ENCODE measurements around the gene FBLN1.

The FBLN1 gene

GRCh38 chr22:45579306-45579705 is 76.6 kb downstream of the FBLN1 start:
- Histone ChIP-seq H3K4me1 (peaks cover 0 to 3% (median 0%) of the 10 kb centered on the region in 4 donors), H3K36me3 (peaks cover 0 to 15% (median 0%) of the 10 kb centered on the region in 3 donors), H3K4me3 (no peak overlapping the region), H3K27ac (no peak overlapping the region), H3K9me3 (no peaks in the 10 kb centered on the region), H3K27me3 (peaks cover 0 to 20% of the 10 kb centered on the region in 2 donors)
- TF ChIP-seq CTCF (IDR thresholded peaks at IDR 0.05), result no peak
- no peak for DNase-seq
- intact Hi-C loops (cut with DNase I; ENCODE audit: low total_unique reads), result no loop called here

GRCh38 chr22:45579806-45580725 is 77.4 kb downstream of the FBLN1 start:
- Histone ChIP-seq H3K36me3 (peaks cover 0 to 15% (median 0%) of the 10 kb centered on the region in 3 donors), H3K4me1 (peaks cover 0 to 3% (median 0%) of the 10 kb centered on the region in 4 donors), H3K27me3 (peaks cover 0 to 20% of the 10 kb centered on the region in 2 donors), H3K27ac (no peak overlapping the region), H3K4me3 (no peak overlapping the region), H3K9me3 (no peaks in the 10 kb centered on the region)
- DNase-seq, result no peak
- intact Hi-C loops (cut with DNase I; ENCODE audit: low total_unique reads), result no loop called here
- no peak for TF ChIP-seq CTCF (IDR thresholded peaks at IDR 0.05)

GRCh38 chr22:45580726-45581381 is 78.2 kb downstream of the FBLN1 start:
- Histone ChIP-seq H3K4me3 (no peak overlapping the region), H3K4me1 (peaks cover 0 to 3% (median 0%) of the 10 kb centered on the region in 4 donors), H3K27ac (no peak overlapping the region), H3K27me3 (peaks cover 0 to 20% of the 10 kb centered on the region in 2 donors), H3K9me3 (no peaks in the 10 kb centered on the region), H3K36me3 (peaks cover 0 to 16% (median 0%) of the 10 kb centered on the region in 3 donors)
- intact Hi-C loops (cut with DNase I; ENCODE audit: low total_unique reads), result no loop called here
- no peak for DNase-seq
- TF ChIP-seq CTCF (IDR thresholded peaks at IDR 0.05), result no peak

- Histone ChIP-seq H3K27ac (no peak overlapping the region), H3K9me3 (no peaks in the 10 kb centered on the region), H3K4me1 (peaks cover 0 to 3% (median 0%) of the 10 kb centered on the region in 4 donors), H3K36me3 (peaks cover 0 to 24% (median 0%) of the 10 kb centered on the region in 3 donors), H3K27me3 (peaks cover 0 to 14% of the 10 kb centered on the region in 2 donors), H3K4me3 (no peak overlapping the region)
- TF ChIP-seq CTCF (IDR thresholded peaks at IDR 0.05), result no peak
- DNase-seq, result no peak
- intact Hi-C loops (cut with DNase I; ENCODE audit: low total_unique reads), result no loop called here
Observed at GRCh38 chr22:45581549-45582080, 78.9 kb downstream of the FBLN1 start.

- H3K9me3 ChIP-seq, result no peaks in the 10 kb centered on the region
- H3K27ac ChIP-seq, result no peak overlapping the region
- no peak overlapping the region for H3K4me3 ChIP-seq
- peaks cover 0 to 22% (median 0%) of the 10 kb centered on the region in 3 donors for H3K36me3 ChIP-seq
- DNase-seq, result no peak
- TF ChIP-seq CTCF (IDR thresholded peaks at IDR 0.05), result no peak
- H3K27me3 ChIP-seq, result peaks cover 0 to 8% of the 10 kb centered on the region in 2 donors
- intact Hi-C loops (cut with DNase I; ENCODE audit: low total_unique reads), result no loop called here
- peaks cover 0 to 3% (median 0%) of the 10 kb centered on the region in 4 donors for H3K4me1 ChIP-seq
Observed at GRCh38 chr22:45582236-45582954, 79.7 kb downstream of the FBLN1 start.

All from tibial artery (tissue), 4 donors.